GM12873 (cell line): ENCODE measurements around the gene GRIN3B.

ENCODE experiments used
- CTCF ChIP-seq: IDR thresholded peaks from 2 replicates; pipeline ENCODE4 v1.5.1; 2012; ENCODE audit warnings: low read depth, mild to moderate bottlenecking, moderate library complexity, low read length, control low read depth; ENCODE audit not compliant: insufficient read depth; ENCODE audit errors: missing control alignments

Gene GRIN3B

GRCh38 chr19:1000095-1000494, at the start of gene GRIN3B:
Gene GRIN3B, plus strand, starts transcription at chr19:1000419. Its CDS starts 19 bp downstream, at chr19:1000438.
- TF ChIP-seq CTCF = peak; percentile 63

GRCh38 chr19:952049-952679, 48.1 kb upstream of the GRIN3B start:
- TF ChIP-seq CTCF = no peak

GRCh38 chr19:952680-953444, 47.4 kb upstream of the GRIN3B start:
- no peak for TF ChIP-seq CTCF

- TF ChIP-seq CTCF = no peak
Observed at GRCh38 chr19:953445-954271, 46.6 kb upstream of the GRIN3B start.

GRCh38 chr19:954272-954671, 45.9 kb upstream of the GRIN3B start:
- no peak for TF ChIP-seq CTCF

- no peak for TF ChIP-seq CTCF
Observed at GRCh38 chr19:954672-955494, 45.3 kb upstream of the GRIN3B start.
